ENCODE measurements around the gene CBR1. TPM values are rescaled to one million over a fixed set of nuclear protein-coding genes. Genes with fewer than 3 reads are reported as not detected.

Gene CBR1
- total and polyA plus RNA-seq, 12 donors = 38.3 to 602 (median 107) TPM

DNA sequence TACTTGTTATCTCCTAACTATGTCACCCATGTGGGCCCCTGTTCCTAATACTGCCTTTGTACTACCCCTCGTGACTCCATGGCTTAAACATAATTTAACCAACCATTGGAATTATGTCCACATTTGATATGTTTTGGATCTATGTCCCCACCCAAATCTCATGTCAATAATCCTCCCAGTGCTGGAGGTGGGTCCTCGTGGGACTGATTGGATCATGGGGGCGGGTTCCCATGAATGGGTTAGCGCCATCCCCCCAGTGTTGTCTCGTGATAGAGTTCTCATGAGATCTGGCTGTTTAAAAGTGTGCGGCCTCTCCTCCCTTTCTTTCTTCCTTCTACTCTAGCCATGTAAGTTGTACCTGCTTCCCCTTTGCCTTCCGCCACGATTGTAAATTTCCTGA, 9.8 kb downstream of the CBR1 start:
- Histone ChIP-seq H3K27ac (no peak overlapping the region), H3K36me3 (replicated peaks in 1 of 2) (no peaks in the 10 kb centered on the region), H3K4me3 (no peak overlapping the region), H3K4me1 (replicated peaks in 1 of 2) (no peaks in the 10 kb centered on the region), H3K9me3 (replicated peaks in 1 of 3) (no peaks in the 10 kb centered on the region), H3K27me3 (no peaks in the 10 kb centered on the region)
- intact Hi-C loops (cut with DNase I) = no loop called here
- no peak for DNase-seq
- WGBS, 4 donors = 64 to 91% (median 78%) methylated on average over 8 of the region's 8 CpGs
- no peak for TF ChIP-seq POLR2A (IDR thresholded peaks at IDR 0.05)
- TF ChIP-seq, protein P1, sequence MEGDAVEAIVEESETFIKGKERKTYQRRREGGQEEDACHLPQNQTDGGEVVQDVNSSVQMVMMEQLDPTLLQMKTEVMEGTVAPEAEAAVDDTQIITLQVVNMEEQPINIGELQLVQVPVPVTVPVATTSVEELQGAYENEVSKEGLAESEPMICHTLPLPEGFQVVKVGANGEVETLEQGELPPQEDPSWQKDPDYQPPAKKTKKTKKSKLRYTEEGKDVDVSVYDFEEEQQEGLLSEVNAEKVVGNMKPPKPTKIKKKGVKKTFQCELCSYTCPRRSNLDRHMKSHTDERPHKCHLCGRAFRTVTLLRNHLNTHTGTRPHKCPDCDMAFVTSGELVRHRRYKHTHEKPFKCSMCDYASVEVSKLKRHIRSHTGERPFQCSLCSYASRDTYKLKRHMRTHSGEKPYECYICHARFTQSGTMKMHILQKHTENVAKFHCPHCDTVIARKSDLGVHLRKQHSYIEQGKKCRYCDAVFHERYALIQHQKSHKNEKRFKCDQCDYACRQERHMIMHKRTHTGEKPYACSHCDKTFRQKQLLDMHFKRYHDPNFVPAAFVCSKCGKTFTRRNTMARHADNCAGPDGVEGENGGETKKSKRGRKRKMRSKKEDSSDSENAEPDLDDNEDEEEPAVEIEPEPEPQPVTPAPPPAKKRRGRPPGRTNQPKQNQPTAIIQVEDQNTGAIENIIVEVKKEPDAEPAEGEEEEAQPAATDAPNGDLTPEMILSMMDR (IDR thresholded peaks at IDR 0.05) = no peak

DNA sequence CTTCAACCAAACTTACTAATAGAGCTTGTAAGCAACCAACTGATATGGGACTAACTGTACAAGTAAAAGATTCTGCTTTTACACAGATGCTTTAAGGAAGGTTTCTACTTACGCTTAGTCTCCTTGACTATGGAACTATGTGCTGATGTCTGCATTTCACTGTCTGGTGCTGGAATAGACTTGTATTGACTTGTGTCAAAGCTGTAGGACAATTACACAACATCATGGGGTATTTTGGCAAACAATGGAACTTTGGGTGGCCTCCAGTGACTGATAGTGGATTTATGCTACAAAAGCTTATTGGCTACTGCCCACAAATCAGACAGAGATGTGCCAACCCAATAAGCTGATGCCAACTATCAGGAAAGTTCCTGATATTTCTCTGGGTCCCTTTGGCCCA, 10.6 kb downstream of the CBR1 start:
- intact Hi-C loops (cut with DNase I) = no loop called here
- Histone ChIP-seq H3K27me3 (no peaks in the 10 kb centered on the region), H3K4me1 (replicated peaks in 1 of 2) (no peaks in the 10 kb centered on the region), H3K27ac (no peak overlapping the region), H3K4me3 (no peak overlapping the region), H3K9me3 (replicated peaks in 1 of 3) (no peaks in the 10 kb centered on the region), H3K36me3 (replicated peaks in 1 of 2) (no peaks in the 10 kb centered on the region)
- no peak for DNase-seq
- WGBS, 4 donors = 67 to 98% (median 88%) methylated on average over 1 of the region's 1 CpG
- TF ChIP-seq, protein P1 (IDR thresholded peaks at IDR 0.05) = no peak
- TF ChIP-seq POLR2A (IDR thresholded peaks at IDR 0.05) = no peak

DNA sequence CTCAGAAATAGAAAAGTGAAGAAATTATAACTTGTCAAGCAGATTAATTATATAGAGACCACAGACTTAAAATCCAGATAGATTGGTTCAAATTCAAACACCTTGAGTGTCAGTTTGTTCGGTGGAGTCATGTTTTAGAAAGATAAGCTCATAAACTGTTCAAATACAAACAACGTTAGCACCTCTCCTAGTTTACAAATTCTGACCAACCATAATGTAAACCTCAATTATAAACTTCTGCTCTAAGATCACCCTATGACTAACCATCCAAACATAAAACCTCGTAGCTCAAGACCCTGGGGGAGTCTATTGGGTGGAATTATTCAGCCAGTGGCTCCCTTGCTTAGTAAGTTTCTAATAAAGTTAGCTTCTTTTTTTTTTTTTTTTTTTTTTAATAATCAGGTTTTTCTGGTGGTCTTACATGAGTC, 12.4 kb downstream of the CBR1 start:
- 82 to 97% (median 86%) methylated on average over 3 of the region's 3 CpGs for WGBS, 4 donors
- H3K9me3 ChIP-seq (replicated peaks in 1 of 3) = no peaks in the 10 kb centered on the region
- H3K27me3 ChIP-seq = no peaks in the 10 kb centered on the region
- intact Hi-C loops (cut with DNase I) = no loop called here
- H3K36me3 ChIP-seq (replicated peaks in 1 of 2) = no peaks in the 10 kb centered on the region
- H3K4me1 ChIP-seq (replicated peaks in 1 of 2) = no peaks in the 10 kb centered on the region
- TF ChIP-seq POLR2A (IDR thresholded peaks at IDR 0.05) = no peak
- TF ChIP-seq, protein P1 (IDR thresholded peaks at IDR 0.05) = no peak
- DNase-seq = no peak
- H3K4me3 ChIP-seq = no peak overlapping the region
- H3K27ac ChIP-seq = no peak overlapping the region

DNA sequence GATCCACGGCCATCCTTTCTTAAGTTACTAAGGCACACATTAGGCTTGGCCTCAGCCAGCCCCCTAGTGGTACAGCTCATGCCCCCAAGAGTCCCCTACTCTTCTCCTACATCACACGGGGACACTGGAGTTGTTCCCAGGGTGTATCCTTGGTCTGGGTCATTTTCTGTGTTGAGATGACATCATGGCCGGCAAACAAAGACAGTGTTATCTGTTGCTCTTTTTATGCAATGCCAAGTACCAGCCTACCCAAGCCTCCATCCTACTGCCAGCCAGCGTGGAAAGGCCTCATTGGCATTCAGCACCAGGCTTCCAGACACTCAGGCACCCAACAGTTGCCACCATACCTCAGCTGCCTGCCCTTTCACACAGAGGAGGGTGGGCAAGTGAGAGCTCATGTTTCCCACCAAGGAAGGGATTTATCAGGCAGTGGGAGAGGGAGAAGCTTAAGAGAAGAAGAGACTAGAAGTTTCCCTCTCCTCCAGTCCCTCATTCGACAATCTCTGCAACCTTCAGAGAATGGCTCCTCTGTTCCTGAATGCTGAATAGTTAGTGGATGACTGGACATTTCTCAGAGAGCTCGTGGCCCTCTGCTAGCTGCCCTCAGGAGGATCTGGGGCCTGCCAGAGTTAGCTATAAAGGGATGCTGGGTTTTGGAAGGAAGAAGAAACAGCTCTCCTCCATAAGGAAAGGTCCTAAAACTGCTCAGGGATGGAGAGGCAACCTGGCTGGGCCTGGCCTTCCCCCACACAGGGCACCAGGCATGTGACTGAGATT, 17.7 kb downstream of the CBR1 start:
- no peaks in the 10 kb centered on the region for H3K27me3 ChIP-seq
- intact Hi-C loops (cut with DNase I) = no loop called here
- H3K27ac ChIP-seq = peak overlapping the region in 3 of 5 donors; percentile 21 to 45 (median 21)
- H3K9me3 ChIP-seq (replicated peaks in 1 of 3) = no peaks in the 10 kb centered on the region
- H3K4me3 ChIP-seq = no peak overlapping the region
- H3K36me3 ChIP-seq (replicated peaks in 1 of 2) = no peaks in the 10 kb centered on the region
- TF ChIP-seq, protein P1 (IDR thresholded peaks at IDR 0.05) = no peak
- TF ChIP-seq POLR2A (IDR thresholded peaks at IDR 0.05) = no peak
- H3K4me1 ChIP-seq (replicated peaks in 1 of 2) = no peaks in the 10 kb centered on the region
- 39 to 48% (median 44%) methylated on average over 5 to 6 of the region's 6 CpGs for WGBS, 4 donors
- peak in 3 of 7 donors; percentile 41 to 51 (median 46) for DNase-seq

Measured in adrenal gland (tissue), 12 donors.